Activated T-cell treated with anti-CD3 and anti-CD28 coated beads, Interleukin-2, amount 50 U/mL, for 72 hours (primary cell): ENCODE data around the gene KCMF1. TPM values are rescaled to one million over a fixed set of nuclear protein-coding genes. Genes with fewer than 3 reads are reported as not detected.

Experiments used
- ATAC-seq, 2 donors: fragments of 150-1000 bp; cut with Tn5 transposase; replicated peaks in 1 of 2; 2 replicates each; pipeline ENCODE4 v1.10.0; 2021; ENCODE audit warnings: moderate library complexity in 2 of 2, mild to moderate bottlenecking in 1 of 2
- DNase-seq, 2 donors: peaks; one replicate each; pipeline ENCODE4 v3.0.0; 2021 to 2022; ENCODE audit warnings: mixed read lengths in 1 of 2
- H3K27ac Mint-ChIP-seq: one replicate; pipeline ENCODE4 v1.8.0; 2022; ENCODE audit warnings: mild to moderate bottlenecking, moderate library complexity, mixed read lengths
- H3K27me3 Mint-ChIP-seq: one replicate; pipeline ENCODE4 v1.8.0; 2022; ENCODE audit warnings: low read depth, mixed read lengths
- H3K36me3 Mint-ChIP-seq, 2 donors: one replicate each; pipeline ENCODE4 v1.8.0; 2022; ENCODE audit warnings: mixed read lengths in 2 of 2, mild to moderate bottlenecking in 1 of 2; ENCODE audit not compliant: insufficient read depth in 2 of 2
- H3K4me1 Mint-ChIP-seq: one replicate; pipeline ENCODE4 v1.8.0; 2022; ENCODE audit warnings: low read depth, mixed read lengths
- H3K4me3 Mint-ChIP-seq, 2 donors: one replicate each; pipeline ENCODE4 v1.8.0; 2022; ENCODE audit warnings: mild to moderate bottlenecking in 2 of 2, mixed read lengths in 2 of 2, moderate library complexity in 2 of 2
- H3K9me3 Mint-ChIP-seq, 2 donors: one replicate each; pipeline ENCODE4 v1.8.0; 2022; ENCODE audit warnings: mixed read lengths in 2 of 2
- total RNA-seq, 2 donors: library from RNA; stranded (reverse); gene quantifications; one replicate each; pipeline ENCODE4 v1.2.3, GENCODE V29; 2022

The KCMF1 gene
- total RNA-seq, 2 donors from 2014 or later: 115 to 139 TPM

- Mint-ChIP-seq H3K27me3 (no peaks in the 10 kb centered on the region), H3K4me3 (peak overlapping the region; percentile 87 to 93), H3K36me3 (peaks cover 9 to 28% of the 10 kb centered on the region in 2 donors), H3K9me3 (no peaks in the 10 kb centered on the region), H3K27ac (peak overlapping the region; percentile 99), H3K4me1 (peaks cover 56% of the 10 kb centered on the region)
- DNase-seq (no peak), ATAC-seq (no peak)
Observed at GRCh38 chr2:84972207-84972783, 1.3 kb downstream of the KCMF1 start.

GRCh38 chr2:84972932-84973331, 2.0 kb downstream of the KCMF1 start:
- H3K9me3 Mint-ChIP-seq: no peaks in the 10 kb centered on the region
- peak overlapping the region; percentile 87 to 93 for H3K4me3 Mint-ChIP-seq
- H3K27me3 Mint-ChIP-seq: no peaks in the 10 kb centered on the region
- H3K36me3 Mint-ChIP-seq: peaks cover 9 to 29% of the 10 kb centered on the region in 2 donors
- peak overlapping the region; percentile 99 for H3K27ac Mint-ChIP-seq
- H3K4me1 Mint-ChIP-seq: peaks cover 58% of the 10 kb centered on the region
- no peak for DNase-seq
- no peak for ATAC-seq

GRCh38 chr2:84980263-84980983, 9.5 kb downstream of the KCMF1 start:
- peak in 1 of 2 donors; percentile 7 for ATAC-seq
- Mint-ChIP-seq H3K36me3 (peaks cover 2 to 12% of the 10 kb centered on the region in 2 donors), H3K4me1 (peaks cover 71% of the 10 kb centered on the region), H3K4me3 (no peak overlapping the region), H3K27me3 (no peaks in the 10 kb centered on the region), H3K9me3 (no peaks in the 10 kb centered on the region), H3K27ac (no peak overlapping the region)
- DNase-seq: no peak

GRCh38 chr2:84986018-84986417, 15.1 kb downstream of the KCMF1 start:
- H3K4me1 Mint-ChIP-seq: peaks cover 54% of the 10 kb centered on the region
- peak overlapping the region in 1 of 2 donors; percentile 3 for H3K4me3 Mint-ChIP-seq
- no peaks in the 10 kb centered on the region for H3K27me3 Mint-ChIP-seq
- peaks cover 2 to 5% of the 10 kb centered on the region in 2 donors for H3K36me3 Mint-ChIP-seq
- ATAC-seq (no peak), DNase-seq (no peak)
- peak overlapping the region; percentile 47 for H3K27ac Mint-ChIP-seq
- peaks cover 0 to 1% of the 10 kb centered on the region in 2 donors for H3K9me3 Mint-ChIP-seq

- Mint-ChIP-seq H3K9me3 (peaks cover 0 to 1% of the 10 kb centered on the region in 2 donors), H3K27ac (no peak overlapping the region), H3K4me1 (peaks cover 42% of the 10 kb centered on the region), H3K36me3 (peaks cover 2% of the 10 kb centered on the region in 2 donors), H3K27me3 (no peaks in the 10 kb centered on the region), H3K4me3 (no peak overlapping the region)
- DNase-seq (no peak), ATAC-seq (peak in 1 of 2 donors; percentile 28)
Observed at GRCh38 chr2:84989422-84989821, 18.5 kb downstream of the KCMF1 start.

- Mint-ChIP-seq H3K27ac (no peak overlapping the region), H3K36me3 (peaks cover 2% of the 10 kb centered on the region in 2 donors), H3K4me1 (peaks cover 41% of the 10 kb centered on the region), H3K27me3 (no peaks in the 10 kb centered on the region), H3K4me3 (no peak overlapping the region), H3K9me3 (peaks cover 0 to 1% of the 10 kb centered on the region in 2 donors)
- ATAC-seq (no peak), DNase-seq (no peak)
Observed at GRCh38 chr2:84989927-84990326, 19.0 kb downstream of the KCMF1 start.

- DNase-seq: no peak
- H3K27me3 Mint-ChIP-seq: no peaks in the 10 kb centered on the region
- H3K4me3 Mint-ChIP-seq: peak overlapping the region in 1 of 2 donors; percentile 4
- peak overlapping the region; percentile 35 for H3K27ac Mint-ChIP-seq
- peak; percentile 38 to 49 for ATAC-seq
- peaks cover 43% of the 10 kb centered on the region for H3K4me1 Mint-ChIP-seq
- peaks cover 0 to 3% of the 10 kb centered on the region in 2 donors for H3K36me3 Mint-ChIP-seq
- no peaks in the 10 kb centered on the region for H3K9me3 Mint-ChIP-seq
Observed at GRCh38 chr2:84991404-84992160, 20.6 kb downstream of the KCMF1 start.

- Mint-ChIP-seq H3K4me3 (peak overlapping the region; percentile 56 to 59), H3K27me3 (no peaks in the 10 kb centered on the region), H3K9me3 (no peaks in the 10 kb centered on the region), H3K36me3 (peaks cover 0 to 2% of the 10 kb centered on the region in 2 donors), H3K27ac (peak overlapping the region; percentile 96), H3K4me1 (peaks cover 64% of the 10 kb centered on the region)
- no peak for DNase-seq
- ATAC-seq: peak; percentile 60 to 61
Observed at GRCh38 chr2:84995826-84996225, 24.9 kb downstream of the KCMF1 start.

- Mint-ChIP-seq H3K4me1 (peaks cover 75% of the 10 kb centered on the region), H3K27ac (peak overlapping the region; percentile 80), H3K27me3 (no peaks in the 10 kb centered on the region), H3K36me3 (peaks cover 0 to 2% of the 10 kb centered on the region in 2 donors), H3K9me3 (no peaks in the 10 kb centered on the region), H3K4me3 (peak overlapping the region in 1 of 2 donors; percentile 45)
- DNase-seq (no peak), ATAC-seq (peak; percentile 41 to 61)
Observed at GRCh38 chr2:84996909-84997308, 25.9 kb downstream of the KCMF1 start.

- Mint-ChIP-seq H3K36me3 (peaks cover 1 to 6% of the 10 kb centered on the region in 2 donors), H3K4me3 (peak overlapping the region; percentile 68 to 79), H3K27me3 (no peaks in the 10 kb centered on the region), H3K4me1 (peaks cover 91% of the 10 kb centered on the region), H3K9me3 (no peaks in the 10 kb centered on the region), H3K27ac (peak overlapping the region; percentile 95)
- DNase-seq: no peak
- ATAC-seq: no peak
Observed at GRCh38 chr2:84999553-84999955, 28.6 kb downstream of the KCMF1 start.

- peaks cover 82% of the 10 kb centered on the region for H3K4me1 Mint-ChIP-seq
- peaks cover 1 to 7% of the 10 kb centered on the region in 2 donors for H3K36me3 Mint-ChIP-seq
- DNase-seq: no peak
- H3K4me3 Mint-ChIP-seq: peak overlapping the region; percentile 29 to 63
- H3K27me3 Mint-ChIP-seq: no peaks in the 10 kb centered on the region
- ATAC-seq: no peak
- H3K27ac Mint-ChIP-seq: peak overlapping the region; percentile 83
- no peaks in the 10 kb centered on the region for H3K9me3 Mint-ChIP-seq
Observed at GRCh38 chr2:85001595-85001994, 30.6 kb downstream of the KCMF1 start.

- Mint-ChIP-seq H3K27ac (peak overlapping the region; percentile 63), H3K27me3 (no peaks in the 10 kb centered on the region), H3K4me1 (peaks cover 84% of the 10 kb centered on the region), H3K36me3 (peaks cover 6 to 13% of the 10 kb centered on the region in 2 donors), H3K9me3 (no peaks in the 10 kb centered on the region), H3K4me3 (no peak overlapping the region)
- ATAC-seq (no peak), DNase-seq (no peak)
Observed at GRCh38 chr2:85002534-85002933, 31.6 kb downstream of the KCMF1 start.

- no peaks in the 10 kb centered on the region for H3K27me3 Mint-ChIP-seq
- no peak for DNase-seq
- H3K4me3 Mint-ChIP-seq: no peak overlapping the region
- no peak overlapping the region for H3K27ac Mint-ChIP-seq
- peaks cover 80% of the 10 kb centered on the region for H3K4me1 Mint-ChIP-seq
- ATAC-seq: no peak
- peaks cover 17 to 28% of the 10 kb centered on the region in 2 donors for H3K36me3 Mint-ChIP-seq
- peaks cover 3 to 8% of the 10 kb centered on the region in 2 donors for H3K9me3 Mint-ChIP-seq
Observed at GRCh38 chr2:85008252-85008651, 37.3 kb downstream of the KCMF1 start.
